NCI-H226 (cell line): ENCODE results near the gene LRRK1.

Experiments used
- DNase-seq: peaks from one replicate; pipeline ENCODE4 v3.0.0-alpha.2; 2015

Gene LRRK1

DNA sequence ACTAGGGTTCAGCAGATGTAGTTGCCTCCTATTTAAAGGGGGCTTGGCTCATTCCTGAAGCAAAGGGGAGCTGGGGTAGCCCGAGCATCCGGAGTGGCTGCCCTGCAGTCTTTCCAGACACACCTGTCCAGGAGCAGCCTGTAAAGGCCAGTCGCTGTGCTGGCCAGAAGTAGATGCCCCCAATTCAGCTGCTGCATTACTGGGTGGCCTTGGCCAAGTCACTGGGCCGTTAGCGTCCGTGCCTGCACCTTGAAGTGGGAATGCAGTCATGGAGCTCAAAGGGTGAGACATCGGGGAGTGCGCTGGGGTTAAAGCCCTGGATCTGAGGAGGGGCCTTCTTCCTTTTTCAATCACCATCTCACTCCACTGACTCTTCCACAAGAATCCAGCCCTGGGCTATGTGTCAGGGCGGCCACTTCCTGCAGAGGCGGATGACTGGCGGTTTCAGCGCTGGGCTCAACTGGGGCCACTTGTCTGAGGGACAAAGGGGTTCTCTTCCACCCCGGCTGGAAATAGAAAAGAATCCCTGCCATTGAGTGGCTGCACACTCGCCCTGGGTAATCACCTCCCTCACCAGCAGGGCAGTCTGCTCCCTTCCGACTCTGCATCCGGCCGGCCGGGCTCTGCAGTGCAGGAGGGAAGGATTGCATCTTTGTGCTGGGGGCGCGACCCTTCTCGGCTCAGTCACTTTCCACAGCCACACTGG is 27.7 kb upstream of the LRRK1 start:
- no peak for DNase-seq

GRCh38 chr15:100892013-100892355 is 27.2 kb upstream of the LRRK1 start:
- DNase-seq = no peak

- no peak for DNase-seq
Observed at GRCh38 chr15:100893261-100893963, 25.7 kb upstream of the LRRK1 start.

DNA sequence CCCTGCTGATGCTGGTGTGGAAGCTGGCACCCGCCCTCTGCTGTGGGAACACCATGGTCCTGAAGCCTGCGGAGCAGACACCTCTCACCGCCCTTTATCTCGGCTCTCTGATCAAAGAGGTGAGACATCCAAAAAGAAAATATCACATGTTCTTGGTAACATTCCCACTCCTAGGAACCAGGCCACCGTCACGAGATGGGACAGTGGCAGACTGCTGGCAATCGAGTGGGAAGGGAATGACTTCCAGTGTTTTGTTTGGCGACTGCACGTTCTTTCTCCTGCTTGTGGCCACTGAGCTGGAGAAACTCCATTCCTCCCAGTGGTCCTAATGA is 25.2 kb upstream of the LRRK1 start:
- no peak for DNase-seq

GRCh38 chr15:100895721-100896120 is 23.4 kb upstream of the LRRK1 start:
- no peak for DNase-seq

- no peak for DNase-seq
Observed at GRCh38 chr15:100897221-100898151, 21.7 kb upstream of the LRRK1 start.

DNA sequence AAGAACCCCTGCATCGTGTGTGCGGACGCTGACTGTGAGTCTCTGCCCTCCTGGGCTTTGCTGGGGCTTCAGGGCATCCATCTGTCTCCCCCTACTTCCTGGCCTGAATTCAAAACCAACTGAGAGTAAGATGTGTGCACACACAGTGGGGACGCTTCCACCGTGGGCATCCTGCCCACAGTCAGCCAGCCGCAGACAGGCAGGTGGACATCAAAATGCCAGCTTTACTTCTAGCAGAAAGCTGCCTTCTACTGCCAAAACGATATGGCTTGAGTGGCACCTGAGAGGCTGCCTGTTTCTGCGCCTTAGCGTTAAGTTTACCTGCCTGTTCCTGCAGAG is 21.0 kb upstream of the LRRK1 start:
- no peak for DNase-seq

DNA sequence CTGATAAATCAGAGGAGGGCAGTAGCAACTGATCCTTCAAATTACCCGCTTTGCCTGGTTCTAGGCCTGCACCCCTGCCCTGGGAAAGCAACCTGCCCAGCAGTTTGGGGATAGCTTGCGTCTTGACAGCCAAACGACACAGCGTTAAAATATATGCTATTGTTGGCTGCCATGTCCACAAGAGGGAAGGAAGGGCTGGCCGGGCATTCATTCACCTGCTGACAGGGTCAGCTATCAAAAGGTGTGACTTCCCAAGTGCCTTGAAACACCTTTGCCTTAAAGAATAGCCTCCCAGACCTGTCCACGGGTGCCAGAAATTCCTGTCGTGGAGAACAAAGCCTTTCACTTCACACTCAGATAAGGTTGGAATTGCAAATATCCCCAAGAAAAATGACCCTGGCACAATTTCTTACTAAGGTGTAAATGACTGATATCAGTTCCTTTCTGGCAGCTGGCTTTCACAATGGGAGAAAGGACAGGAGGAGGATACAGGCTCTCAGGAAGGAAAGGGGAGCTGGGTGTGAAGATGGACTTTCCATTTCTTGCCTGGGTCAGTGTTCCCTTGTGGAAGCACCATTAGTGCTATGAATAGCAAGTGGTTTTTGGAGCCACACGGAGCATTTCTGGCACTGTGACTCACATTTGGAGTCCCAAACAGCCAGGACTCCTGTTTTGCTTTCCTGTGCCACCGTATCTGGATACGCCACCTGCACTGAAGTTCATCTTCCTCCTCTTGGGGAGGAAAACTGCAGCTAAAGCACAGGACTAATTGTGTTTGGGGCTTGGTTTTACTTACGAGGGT is 20.3 kb upstream of the LRRK1 start:
- no peak for DNase-seq

GRCh38 chr15:100899601-100900000 is 19.6 kb upstream of the LRRK1 start:
- DNase-seq = no peak

- DNase-seq = no peak
Observed at GRCh38 chr15:100900136-100900794, 18.9 kb upstream of the LRRK1 start.

DNA sequence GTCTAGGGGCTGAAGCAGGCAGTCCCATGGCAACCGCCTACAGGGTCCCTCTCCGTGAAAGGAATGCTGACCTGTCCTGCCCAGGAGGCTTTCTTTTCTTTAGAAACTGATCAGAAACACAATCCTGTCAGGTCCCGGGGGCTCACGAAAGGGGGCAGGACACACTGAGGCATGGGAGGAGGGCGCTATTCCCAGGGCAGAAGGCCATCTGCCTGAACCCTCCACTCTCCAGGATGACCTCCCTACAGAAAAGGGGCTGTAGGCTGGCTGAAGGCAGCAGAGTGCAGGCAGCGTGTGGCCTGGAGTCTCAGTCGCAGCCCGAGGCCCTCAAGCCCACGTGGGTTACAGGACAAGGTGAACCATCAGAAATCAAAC is 18.4 kb upstream of the LRRK1 start:
- DNase-seq = no peak

- DNase-seq = no peak
Observed at GRCh38 chr15:100901296-100901695, 17.9 kb upstream of the LRRK1 start.

GRCh38 chr15:100901702-100902435 is 17.3 kb upstream of the LRRK1 start:
- no peak for DNase-seq

GRCh38 chr15:100902436-100903167 is 16.6 kb upstream of the LRRK1 start:
- DNase-seq = no peak

- no peak for DNase-seq
Observed at GRCh38 chr15:100903168-100903554, 16.0 kb upstream of the LRRK1 start.

DNA sequence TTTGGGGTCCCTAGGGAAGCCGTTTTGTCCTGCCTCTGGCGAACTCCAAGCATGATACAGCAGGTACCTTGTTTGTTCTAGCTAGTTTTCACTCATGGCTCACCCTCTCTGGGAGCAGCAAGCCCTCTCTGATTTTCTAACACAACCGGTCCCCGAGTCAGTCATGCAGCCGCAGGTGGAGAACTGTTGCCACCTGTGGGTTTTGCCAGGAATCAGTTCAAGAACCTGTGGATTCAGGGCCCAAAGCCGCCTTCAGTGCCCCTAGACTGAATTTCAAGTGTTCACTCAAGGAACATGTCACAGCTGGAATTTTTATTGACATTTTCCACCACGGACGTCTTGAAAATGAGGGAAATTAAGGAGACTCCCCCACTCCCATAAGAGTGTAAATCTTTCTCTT is 13.3 kb upstream of the LRRK1 start:
- no peak for DNase-seq

GRCh38 chr15:100908466-100908865 is 10.7 kb upstream of the LRRK1 start:
- no peak for DNase-seq

DNA sequence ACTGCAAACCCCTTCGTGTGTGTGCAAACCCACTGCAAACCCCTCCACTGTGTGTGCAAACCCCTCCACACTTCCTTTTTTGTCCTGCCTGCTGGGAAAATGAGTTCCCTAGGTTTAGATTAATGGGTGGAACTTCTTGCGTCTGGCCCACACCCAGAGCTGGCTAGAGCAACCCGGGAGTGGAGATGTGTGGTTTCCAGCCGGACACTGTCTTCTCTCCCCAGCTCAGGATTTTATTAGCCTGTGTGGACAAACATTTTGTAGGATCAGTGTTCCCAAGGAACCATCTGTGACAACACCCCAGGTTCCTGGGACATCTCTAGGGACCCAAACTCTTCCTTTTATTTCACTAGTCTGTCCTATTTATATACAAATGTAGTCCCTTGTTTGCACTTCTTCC is 9.6 kb upstream of the LRRK1 start:
- DNase-seq = no peak

DNA sequence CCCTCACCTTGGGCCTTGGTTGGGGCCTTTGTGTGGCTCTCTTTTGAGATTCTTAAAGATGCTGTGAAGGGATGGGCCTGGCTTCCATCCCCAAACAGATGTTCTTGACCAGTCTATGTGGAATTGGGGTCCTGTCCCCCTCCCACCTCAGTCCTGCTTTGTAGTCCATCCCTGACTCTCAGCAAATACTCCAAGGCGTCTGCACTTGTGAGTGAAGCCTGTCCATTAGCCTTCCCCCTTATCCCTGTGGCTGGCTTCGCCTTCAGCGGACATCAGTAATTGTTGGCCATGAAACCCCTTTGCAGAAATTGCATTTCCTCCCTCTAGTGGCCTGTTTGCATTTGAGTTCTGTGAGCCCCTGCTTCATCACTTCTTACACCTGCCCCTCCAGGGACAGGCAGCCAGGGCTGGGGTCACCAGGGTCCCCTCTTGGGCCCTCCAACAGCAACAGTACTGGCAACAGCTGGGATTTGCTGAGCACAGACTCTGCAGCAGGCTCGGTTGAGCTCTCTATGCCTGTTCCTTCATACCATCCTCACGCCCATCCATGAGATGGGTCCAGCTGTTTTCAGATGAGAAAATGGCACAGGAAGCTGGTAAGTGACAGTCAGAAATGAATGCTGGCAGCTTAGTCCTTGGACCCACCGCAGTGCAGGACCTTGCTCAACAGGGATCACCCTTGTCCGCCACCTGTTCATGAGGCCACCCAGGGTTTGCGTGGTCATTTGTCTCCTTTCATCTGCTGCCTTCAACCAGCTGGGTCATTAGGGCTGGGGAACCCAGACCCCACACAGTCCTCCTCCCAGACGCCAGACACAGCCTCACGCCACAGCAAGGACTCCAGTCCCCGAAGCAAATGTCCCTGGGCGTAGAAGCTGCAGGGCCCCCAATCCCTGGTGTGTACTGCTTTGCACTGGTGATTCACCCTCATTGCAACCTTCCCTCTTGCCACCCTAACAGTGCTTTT is 8.9 kb upstream of the LRRK1 start:
- no peak for DNase-seq

DNA sequence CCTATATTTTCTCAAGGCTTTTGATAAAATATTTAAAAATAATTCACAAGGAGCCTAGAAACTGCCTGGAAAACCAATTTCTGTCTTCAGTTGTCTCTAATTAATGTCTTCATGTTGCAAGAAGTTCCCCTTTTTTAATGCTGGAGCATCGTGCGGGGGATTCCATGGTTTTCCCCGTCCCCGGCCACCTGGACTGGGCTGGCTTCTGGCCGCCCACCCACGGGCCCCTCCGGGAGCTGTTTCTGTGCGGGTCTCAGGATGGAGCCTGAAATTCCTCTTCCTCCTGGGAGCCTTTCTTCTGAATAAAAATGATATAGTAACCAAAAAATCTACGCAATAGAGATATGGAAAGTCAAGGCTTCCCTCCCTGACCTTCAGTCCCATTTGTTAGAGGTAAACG is 8.1 kb upstream of the LRRK1 start:
- DNase-seq = no peak
